ENCODE measurements around the gene ARPC5L. TPM values are rescaled to one million over a fixed set of nuclear protein-coding genes. Genes with fewer than 3 reads are reported as not detected.
"Not testable (repeated sequence)": the region's sequence is repeated elsewhere in the genome, so short reads cannot be mapped to it uniquely, and the experiment has no call there.

ARPC5L gene
- total RNA-seq, 6 experiments from 2014 or later, result 39.0 to 55.9 (median 44.7) TPM

DNA sequence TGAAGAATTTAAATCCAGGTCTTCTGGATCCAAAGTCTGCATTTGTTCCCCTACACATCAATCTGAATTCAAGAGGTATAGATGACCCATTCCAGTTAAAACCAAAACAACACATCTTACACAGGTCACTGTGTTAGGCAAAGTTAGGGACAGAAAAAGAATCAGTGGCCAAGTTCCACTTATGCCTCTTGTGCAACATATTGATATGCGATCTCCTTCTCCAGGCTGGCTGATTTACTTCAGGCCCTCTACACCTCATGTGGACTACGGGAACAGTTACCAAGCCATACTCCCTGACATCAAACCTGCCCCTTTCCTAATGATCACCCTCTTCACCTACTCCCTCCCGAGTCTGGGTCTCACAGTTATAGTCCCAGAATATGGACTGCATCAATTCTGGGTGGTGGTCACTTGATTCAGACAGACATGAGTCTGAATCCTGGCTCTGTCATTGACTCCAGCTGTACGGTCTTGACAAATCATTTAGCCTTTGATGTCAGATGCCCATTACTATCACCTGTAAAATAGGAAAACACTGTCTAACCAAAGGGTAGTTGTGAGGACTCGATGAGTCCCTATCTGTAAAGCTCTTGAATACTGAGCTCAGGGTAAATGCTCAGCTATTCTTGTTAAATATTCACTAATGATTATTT, 52.9 kb downstream of the ARPC5L start:
- no peak overlapping the region for H3K27ac Mint-ChIP-seq
- no peak overlapping the region for H3K4me3 Mint-ChIP-seq
- H3K4me1 Mint-ChIP-seq (ENCODE audit: low read depth), result no peaks in the 10 kb centered on the region
- no peak for DNase-seq
- H3K27me3 Mint-ChIP-seq (ENCODE audit: insufficient read depth), result peaks cover 2% of the 10 kb centered on the region; the same call in 1 of the 2 replicates
- TF ChIP-seq, protein P1, sequence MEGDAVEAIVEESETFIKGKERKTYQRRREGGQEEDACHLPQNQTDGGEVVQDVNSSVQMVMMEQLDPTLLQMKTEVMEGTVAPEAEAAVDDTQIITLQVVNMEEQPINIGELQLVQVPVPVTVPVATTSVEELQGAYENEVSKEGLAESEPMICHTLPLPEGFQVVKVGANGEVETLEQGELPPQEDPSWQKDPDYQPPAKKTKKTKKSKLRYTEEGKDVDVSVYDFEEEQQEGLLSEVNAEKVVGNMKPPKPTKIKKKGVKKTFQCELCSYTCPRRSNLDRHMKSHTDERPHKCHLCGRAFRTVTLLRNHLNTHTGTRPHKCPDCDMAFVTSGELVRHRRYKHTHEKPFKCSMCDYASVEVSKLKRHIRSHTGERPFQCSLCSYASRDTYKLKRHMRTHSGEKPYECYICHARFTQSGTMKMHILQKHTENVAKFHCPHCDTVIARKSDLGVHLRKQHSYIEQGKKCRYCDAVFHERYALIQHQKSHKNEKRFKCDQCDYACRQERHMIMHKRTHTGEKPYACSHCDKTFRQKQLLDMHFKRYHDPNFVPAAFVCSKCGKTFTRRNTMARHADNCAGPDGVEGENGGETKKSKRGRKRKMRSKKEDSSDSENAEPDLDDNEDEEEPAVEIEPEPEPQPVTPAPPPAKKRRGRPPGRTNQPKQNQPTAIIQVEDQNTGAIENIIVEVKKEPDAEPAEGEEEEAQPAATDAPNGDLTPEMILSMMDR (IDR thresholded peaks at IDR 0.05), result no peak
- no peaks in the 10 kb centered on the region for H3K9me3 Mint-ChIP-seq
- H3K36me3 Mint-ChIP-seq (ENCODE audit: low read depth), result peaks cover 28% of the 10 kb centered on the region

DNA sequence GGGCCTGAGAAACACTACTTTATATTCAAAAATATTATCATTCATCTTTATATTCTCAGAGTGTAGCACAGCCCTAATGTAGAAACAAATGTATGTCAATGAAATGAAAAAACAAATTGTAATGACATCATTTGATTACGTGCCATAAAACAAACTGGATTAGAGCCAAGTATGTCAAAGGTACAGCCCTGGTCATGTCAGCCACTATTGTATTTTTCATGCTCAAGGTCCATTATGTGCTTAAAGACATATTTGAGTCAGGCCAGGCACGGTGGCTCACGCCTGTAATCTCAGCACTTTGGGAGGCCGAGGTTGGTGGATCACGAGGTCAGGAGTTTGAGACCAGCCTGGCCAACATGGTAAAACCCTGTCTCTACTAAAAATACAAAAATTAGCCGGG, 58.5 kb downstream of the ARPC5L start:
- H3K9me3 Mint-ChIP-seq; H3K27ac Mint-ChIP-seq; H3K27me3 Mint-ChIP-seq (ENCODE audit: insufficient read depth); H3K36me3 Mint-ChIP-seq (ENCODE audit: low read depth); H3K4me1 Mint-ChIP-seq (ENCODE audit: low read depth); H3K4me3 Mint-ChIP-seq; DNase-seq: not testable (repeated sequence)

Other genes with a start within 250 kb of the ARPC5L start
- under 1 TPM; 0.05 to 0.26 (median 0.13) TPM for gene NR6A1, start 90.8 kb upstream of the ARPC5L start, total RNA-seq (2021; fragmentation: NEBNext Ultra II Directional; extraction: Animal tissue kit (Norgen Biotek cat#: 25700))
- under 1 TPM; 0.30 to 0.88 (median 0.36) TPM for gene OLFML2A, start 85.0 kb upstream of the ARPC5L start, total RNA-seq (2021; fragmentation: NEBNext Ultra II Directional; extraction: Animal tissue kit (Norgen Biotek cat#: 25700))
- not detected for gene WDR38, start 8.7 kb upstream of the ARPC5L start, total RNA-seq (2021; fragmentation: NEBNext Ultra II Directional; extraction: Animal tissue kit (Norgen Biotek cat#: 25700))
- 1,000 to 10,000 TPM; 1,470 to 1,706 (median 1,550) TPM for gene RPL35, start 173 bp upstream of the ARPC5L start, total RNA-seq (2021; fragmentation: NEBNext Ultra II Directional; extraction: Animal tissue kit (Norgen Biotek cat#: 25700))
- gene GOLGA1, start 79.0 kb downstream of the ARPC5L start, total RNA-seq (2021; fragmentation: NEBNext Ultra II Directional; extraction: Animal tissue kit (Norgen Biotek cat#: 25700)), result 10 to 100 TPM; 17.4 to 23.2 (median 20.2) TPM